GM21529 (cell line): ENCODE results near the gene SCYL2.
"Not testable (repeated sequence)": the region's sequence is repeated elsewhere in the genome, so short reads cannot be mapped to it uniquely, and the experiment has no call there.

ENCODE experiments used
- ATAC-seq: cut with Tn5 transposase; IDR thresholded peaks from one replicate; pipeline ENCODE4 v1.9.1; 2021; ENCODE audit not compliant: unreplicated experiment

The SCYL2 gene

GRCh38 chr12:100258127-100258526 is 8.8 kb upstream of the SCYL2 start:
- no peak for ATAC-seq

- ATAC-seq = no peak
Observed at GRCh38 chr12:100263131-100263530, 3.8 kb upstream of the SCYL2 start.

GRCh38 chr12:100265107-100265506 is 1.9 kb upstream of the SCYL2 start:
- not testable (repeated sequence) for ATAC-seq

- ATAC-seq = peak; percentile 13
Observed at GRCh38 chr12:100265732-100266584, 1.0 kb upstream of the SCYL2 start.

- peak; percentile 84 for ATAC-seq
Observed at GRCh38 chr12:100266585-100266834, 467 bp upstream of the SCYL2 start.

GRCh38 chr12:100267603-100268281 is 765 bp downstream of the SCYL2 start:
- peak; percentile 22 for ATAC-seq

GRCh38 chr12:100268835-100269564 is 2.0 kb downstream of the SCYL2 start:
- no peak for ATAC-seq

GRCh38 chr12:100273782-100274181 is 6.8 kb downstream of the SCYL2 start:
- no peak for ATAC-seq

- ATAC-seq = no peak
Observed at GRCh38 chr12:100274291-100274690, 7.3 kb downstream of the SCYL2 start.

GRCh38 chr12:100279159-100279558 is 12.2 kb downstream of the SCYL2 start:
- ATAC-seq = no peak

GRCh38 chr12:100279607-100280244 is 12.7 kb downstream of the SCYL2 start:
- no peak for ATAC-seq

GRCh38 chr12:100284556-100284955 is 17.6 kb downstream of the SCYL2 start:
- not testable (repeated sequence) for ATAC-seq

GRCh38 chr12:100289038-100289437 is 22.1 kb downstream of the SCYL2 start:
- no peak for ATAC-seq

- no peak for ATAC-seq
Observed at GRCh38 chr12:100290016-100290415, 23.0 kb downstream of the SCYL2 start.

- no peak for ATAC-seq
Observed at GRCh38 chr12:100293017-100293416, 26.0 kb downstream of the SCYL2 start.

GRCh38 chr12:100294366-100294765 is 27.4 kb downstream of the SCYL2 start:
- not testable (repeated sequence) for ATAC-seq

- ATAC-seq = no peak
Observed at GRCh38 chr12:100295764-100296555, 29.0 kb downstream of the SCYL2 start.

GRCh38 chr12:100302081-100302480 is 35.1 kb downstream of the SCYL2 start:
- no peak for ATAC-seq

- no peak for ATAC-seq
Observed at GRCh38 chr12:100303831-100304230, 36.9 kb downstream of the SCYL2 start.

GRCh38 chr12:100304334-100304733 is 37.4 kb downstream of the SCYL2 start:
- ATAC-seq = not testable (repeated sequence)

- ATAC-seq = not testable (repeated sequence)
Observed at GRCh38 chr12:100308138-100308537, 41.2 kb downstream of the SCYL2 start.
